Neural progenitor cell (in vitro differentiated cells): ENCODE measurements around the gene PPP4R1.

Experiments used
- EZH2phosphoT487 ChIP-seq: fragments of 200-600 bp; sonication (generic); IDR thresholded peaks from 2 replicates; pipeline ENCODE4 v1.6.1; 2017; ENCODE audit warnings: antibody characterized with exemption
- TF ChIP-seq, protein P1 (sequence below): fragments of 200-600 bp; sonication (generic); IDR thresholded peaks from 2 replicates; pipeline ENCODE4 v1.5.1; 2017; ENCODE audit warnings: antibody characterized with exemption, mild to moderate bottlenecking

DNA sequence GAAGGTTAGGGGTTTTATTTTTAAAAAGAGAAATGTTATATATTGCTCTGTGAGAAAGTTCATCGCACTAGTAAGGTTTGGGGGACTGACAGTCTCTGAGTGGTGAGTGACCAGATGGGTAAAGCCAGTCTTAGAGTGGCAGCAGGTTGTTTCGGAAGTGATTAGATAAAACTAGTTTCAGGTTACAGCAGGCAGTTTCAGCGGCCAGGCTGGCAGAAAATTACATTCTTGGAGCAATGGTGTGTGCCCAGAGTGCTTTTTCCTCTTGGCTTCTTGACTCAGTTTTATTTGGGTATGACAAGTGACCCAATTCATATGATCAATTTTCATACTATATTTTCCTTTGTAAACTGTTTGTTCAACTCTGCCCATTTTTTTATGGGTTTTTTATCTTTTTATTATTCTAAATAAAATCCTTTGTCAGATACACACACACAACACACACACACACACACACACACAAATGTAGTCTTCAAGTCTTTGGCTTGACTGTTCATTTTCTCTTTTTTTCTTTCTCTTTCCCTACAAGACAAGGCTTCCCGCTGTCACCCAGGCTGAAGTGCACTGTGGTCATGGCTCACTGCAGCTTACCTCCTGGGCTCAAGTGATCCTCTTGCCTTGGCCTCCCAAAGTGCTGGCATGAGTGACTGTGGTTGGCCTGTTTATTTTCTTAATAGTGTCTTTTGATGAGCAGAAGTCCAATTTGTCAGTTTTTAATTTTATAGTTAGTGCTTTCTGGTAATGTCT lies 108.1 kb downstream of the PPP4R1 start:
- TF ChIP-seq, protein P1, sequence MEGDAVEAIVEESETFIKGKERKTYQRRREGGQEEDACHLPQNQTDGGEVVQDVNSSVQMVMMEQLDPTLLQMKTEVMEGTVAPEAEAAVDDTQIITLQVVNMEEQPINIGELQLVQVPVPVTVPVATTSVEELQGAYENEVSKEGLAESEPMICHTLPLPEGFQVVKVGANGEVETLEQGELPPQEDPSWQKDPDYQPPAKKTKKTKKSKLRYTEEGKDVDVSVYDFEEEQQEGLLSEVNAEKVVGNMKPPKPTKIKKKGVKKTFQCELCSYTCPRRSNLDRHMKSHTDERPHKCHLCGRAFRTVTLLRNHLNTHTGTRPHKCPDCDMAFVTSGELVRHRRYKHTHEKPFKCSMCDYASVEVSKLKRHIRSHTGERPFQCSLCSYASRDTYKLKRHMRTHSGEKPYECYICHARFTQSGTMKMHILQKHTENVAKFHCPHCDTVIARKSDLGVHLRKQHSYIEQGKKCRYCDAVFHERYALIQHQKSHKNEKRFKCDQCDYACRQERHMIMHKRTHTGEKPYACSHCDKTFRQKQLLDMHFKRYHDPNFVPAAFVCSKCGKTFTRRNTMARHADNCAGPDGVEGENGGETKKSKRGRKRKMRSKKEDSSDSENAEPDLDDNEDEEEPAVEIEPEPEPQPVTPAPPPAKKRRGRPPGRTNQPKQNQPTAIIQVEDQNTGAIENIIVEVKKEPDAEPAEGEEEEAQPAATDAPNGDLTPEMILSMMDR = no peak
- no peak for TF ChIP-seq EZH2phosphoT487
